8988T (cell line): ENCODE measurements around the gene FBXO9.
"Not testable (repeated sequence)": the region's sequence is repeated elsewhere in the genome, so short reads cannot be mapped to it uniquely, and the experiment has no call there.

ENCODE experiments used
- DNase-seq: peaks from one replicate; pipeline ENCODE4 v3.0.0; 2011

Gene FBXO9

GRCh38 chr6:53048431-53049195 lies 16.6 kb upstream of the FBXO9 start:
- DNase-seq = no peak

DNA sequence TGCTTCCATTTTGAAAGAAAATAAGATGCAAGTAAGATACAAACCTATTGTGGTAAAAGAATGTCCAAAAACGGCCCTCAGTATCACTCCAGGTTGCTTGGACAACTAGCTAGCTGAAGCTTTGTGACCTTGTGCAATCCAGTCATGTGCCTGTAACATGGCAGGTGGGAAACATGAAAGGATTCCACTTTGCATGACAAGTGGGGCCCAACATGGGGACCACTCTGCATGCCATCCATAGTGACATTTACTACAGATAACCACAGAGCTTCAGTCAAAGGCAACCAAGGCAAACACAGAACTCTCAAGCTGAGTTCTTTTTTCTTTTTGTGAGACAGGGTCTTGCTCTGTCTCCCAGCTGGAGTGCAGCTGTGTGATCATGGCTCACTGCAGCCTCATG lies 15.8 kb upstream of the FBXO9 start:
- no peak for DNase-seq

- not testable (repeated sequence) for DNase-seq
Observed at GRCh38 chr6:53052152-53052551, 13.1 kb upstream of the FBXO9 start.

DNA sequence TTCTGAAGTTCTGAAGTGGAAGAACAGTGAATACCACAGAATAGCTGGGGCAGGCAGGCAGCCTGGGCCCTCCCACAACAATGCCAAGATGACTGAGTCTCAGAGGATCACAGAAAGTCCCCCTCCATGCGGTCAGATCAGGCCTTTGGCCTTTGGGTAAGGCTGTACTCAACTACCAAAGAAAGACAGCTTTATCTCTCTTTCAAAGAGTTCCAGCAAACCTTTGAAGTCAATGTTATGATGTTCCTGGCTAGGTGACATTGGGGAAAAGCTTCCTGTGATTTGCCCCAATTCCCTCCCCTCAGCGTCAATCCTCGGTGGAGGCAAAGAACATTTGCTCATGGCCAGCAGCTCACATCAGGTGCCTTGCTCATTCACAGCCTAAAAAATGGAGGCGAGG lies 10.7 kb upstream of the FBXO9 start:
- no peak for DNase-seq

- DNase-seq = no peak
Observed at GRCh38 chr6:53055873-53056272, 9.3 kb upstream of the FBXO9 start.

DNA sequence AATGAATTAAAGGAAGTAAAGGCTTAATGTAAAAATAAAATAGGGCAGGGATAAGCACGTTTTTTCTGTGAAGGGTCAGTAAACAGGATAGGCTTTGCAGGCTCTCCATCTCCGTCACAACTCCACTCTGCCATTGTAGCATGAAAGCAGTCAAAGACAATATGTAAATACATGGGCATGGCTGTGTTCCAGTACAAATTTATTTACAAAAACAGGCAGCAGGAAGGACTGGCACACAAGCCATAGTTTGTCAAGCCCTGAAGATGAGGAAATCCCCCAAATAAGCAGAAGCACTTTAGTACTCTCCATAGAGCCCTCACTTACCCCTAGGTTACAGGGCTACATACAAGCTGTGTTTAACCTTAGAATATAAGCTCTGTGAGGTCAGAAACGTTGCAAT lies 8.9 kb upstream of the FBXO9 start:
- DNase-seq = no peak

DNA sequence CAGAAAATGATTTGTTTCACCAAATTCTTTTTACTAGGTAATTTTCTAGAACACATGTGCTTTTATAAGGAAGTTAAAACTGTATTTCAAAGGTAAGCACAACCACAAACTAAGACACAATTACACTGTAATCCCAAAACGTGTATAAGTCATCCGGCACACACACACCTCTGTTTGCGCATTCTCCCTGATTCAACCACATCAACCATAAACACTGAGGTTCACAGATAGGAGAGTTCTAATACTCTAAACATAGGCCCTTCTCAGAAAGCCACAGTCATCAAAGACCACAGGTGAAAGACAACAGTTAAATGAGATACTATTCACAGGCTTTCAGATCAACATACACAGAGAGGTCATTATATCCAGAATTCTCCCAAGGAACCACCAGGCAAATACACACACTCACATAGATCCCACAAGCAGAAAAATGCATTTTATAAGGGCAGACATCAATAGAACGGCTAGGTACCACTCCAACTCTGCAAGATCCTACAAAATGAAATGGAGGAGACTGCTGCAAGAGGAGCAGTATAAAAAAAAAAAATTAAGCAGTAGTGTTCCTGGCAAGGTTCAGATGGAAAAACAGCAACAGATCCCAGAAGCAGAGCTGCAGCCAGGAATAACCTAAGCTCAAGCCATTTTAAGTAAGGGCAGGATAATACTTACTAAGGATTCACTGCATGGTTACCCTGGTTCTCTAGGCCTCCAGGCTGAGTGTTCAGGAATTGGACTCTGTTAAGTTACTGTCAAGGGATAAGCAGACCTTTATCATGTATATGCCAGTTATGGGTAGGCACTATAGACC lies 6.6 kb upstream of the FBXO9 start:
- DNase-seq = no peak

GRCh38 chr6:53059648-53060589 lies 5.3 kb upstream of the FBXO9 start:
- DNase-seq = no peak

- DNase-seq = no peak
Observed at GRCh38 chr6:53062169-53062539, 3.0 kb upstream of the FBXO9 start.

DNA sequence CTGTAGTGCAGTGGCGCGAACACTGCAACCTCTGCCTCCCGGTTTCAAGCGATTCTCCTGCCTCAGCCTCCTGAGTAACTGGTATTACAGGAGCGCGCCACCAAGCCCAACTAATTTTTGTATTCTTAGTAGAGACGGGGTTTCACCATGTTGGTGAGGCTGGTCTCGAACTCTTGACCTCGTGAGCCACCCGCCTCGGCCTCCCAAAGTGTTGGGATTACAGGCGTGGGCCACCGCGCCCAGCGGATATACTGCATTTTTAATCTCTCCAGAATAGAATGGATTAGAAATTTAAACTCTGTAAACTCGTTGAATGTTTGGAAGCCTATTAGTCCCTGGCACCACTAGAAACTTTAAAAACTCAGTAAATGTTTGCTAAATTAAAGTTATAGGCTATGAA lies 949 bp upstream of the FBXO9 start:
- not testable (repeated sequence) for DNase-seq

- DNase-seq = peak; percentile 68
Observed at GRCh38 chr6:53064726-53065265, 408 bp upstream of the FBXO9 start.

- peak; percentile 32 for DNase-seq
Observed at GRCh38 chr6:53066077-53066417, 843 bp downstream of the FBXO9 start.

- DNase-seq = no peak
Observed at GRCh38 chr6:53066874-53067706, 1.9 kb downstream of the FBXO9 start.

DNA sequence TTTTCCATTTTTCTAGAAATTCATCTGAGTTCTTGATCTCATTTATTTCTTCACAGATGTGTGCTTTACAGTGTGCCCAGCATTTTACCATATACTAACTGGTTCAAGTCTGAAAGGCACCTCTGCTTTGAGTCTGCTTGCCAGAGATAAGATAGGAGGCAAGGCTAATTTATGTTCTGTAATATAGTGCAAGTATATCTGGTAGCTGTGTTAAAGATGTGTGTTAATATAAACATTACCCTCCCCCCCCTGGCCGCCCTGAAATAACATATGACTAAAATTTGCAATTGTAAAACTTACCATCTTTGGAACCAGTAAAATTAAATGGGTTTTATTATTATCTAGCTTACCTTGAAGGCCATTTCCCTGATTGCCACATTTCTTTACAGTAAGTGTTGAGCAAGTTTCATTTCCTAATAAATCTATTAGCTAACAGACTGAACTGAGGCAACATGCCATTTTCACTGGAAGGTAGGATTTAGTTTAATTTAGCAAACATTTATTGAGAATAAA lies 2.7 kb downstream of the FBXO9 start:
- no peak for DNase-seq

DNA sequence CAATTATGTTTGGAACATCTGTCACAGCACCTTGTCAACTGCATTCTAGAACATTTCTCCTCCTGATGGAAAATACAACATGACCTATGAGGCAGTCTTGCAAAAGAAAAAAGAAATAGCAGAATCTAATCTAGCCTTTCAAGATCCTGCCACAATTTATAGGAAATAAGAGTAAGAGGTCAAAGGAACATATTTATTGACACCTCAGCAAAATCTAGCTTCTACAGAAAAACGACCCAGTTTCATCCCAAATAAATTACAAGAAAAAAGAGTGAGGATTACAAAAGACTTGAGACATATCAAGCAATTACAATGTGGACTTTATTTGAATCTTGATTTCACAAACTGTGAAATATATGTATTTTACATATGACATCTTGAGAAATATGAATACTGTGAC lies 4.2 kb downstream of the FBXO9 start:
- no peak for DNase-seq

- no peak for DNase-seq
Observed at GRCh38 chr6:53070806-53071205, 5.6 kb downstream of the FBXO9 start.

DNA sequence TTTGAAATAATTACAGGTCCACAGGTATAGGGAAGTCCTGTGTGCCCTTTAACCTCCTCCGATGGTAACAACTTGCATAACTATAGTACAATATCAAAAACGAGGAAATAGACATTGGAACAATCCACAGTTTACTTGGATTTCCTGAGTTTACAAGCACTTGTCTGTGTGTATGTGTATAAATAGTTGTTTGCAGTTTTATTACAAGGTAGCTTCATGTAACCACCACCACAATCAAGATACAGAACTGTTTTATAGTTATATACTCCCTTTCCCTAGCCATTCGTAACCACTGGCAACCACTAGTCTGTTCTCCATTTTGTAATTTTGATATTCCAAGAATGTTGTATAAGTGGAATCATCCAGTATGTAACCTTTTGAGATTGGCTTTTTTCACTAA lies 9.1 kb downstream of the FBXO9 start:
- no peak for DNase-seq

DNA sequence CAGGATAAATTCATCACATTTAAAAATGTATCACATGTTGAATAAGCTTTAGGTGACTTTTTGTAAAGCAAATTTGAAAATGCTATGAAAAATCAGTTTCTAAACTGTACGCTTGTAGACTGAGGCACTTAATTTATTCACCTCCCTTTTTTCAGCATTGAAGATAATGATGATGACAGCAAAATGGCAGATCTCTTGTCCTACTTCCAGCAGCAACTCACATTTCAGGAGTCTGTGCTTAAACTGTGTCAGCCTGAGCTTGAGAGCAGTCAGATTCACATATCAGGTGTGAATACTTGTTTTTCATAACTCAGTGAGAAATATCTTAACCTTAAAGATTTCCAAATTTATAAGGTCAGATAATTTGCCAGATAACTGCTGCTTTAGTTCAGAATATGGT lies 15.6 kb downstream of the FBXO9 start:
- DNase-seq = no peak

DNA sequence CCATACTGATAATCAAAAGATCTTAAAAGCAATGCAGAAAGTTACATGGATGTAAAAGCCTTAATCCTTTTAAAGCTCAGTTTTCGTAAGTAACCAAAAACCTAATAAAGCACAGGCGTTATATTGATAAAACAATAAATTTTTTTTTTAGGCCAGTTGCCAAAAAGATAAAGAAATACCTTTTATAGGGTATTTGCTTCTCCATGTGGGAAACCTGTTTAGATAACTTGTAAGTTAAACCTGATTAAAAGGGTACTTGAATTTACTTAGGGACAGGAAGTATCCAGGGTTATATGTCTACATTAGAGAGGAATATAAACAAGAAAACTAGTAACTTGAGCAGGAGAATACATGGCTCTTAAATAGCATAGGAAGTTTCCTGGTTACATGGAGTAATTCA lies 21.1 kb downstream of the FBXO9 start:
- no peak for DNase-seq

- no peak for DNase-seq
Observed at GRCh38 chr6:53089948-53090347, 24.7 kb downstream of the FBXO9 start.

DNA sequence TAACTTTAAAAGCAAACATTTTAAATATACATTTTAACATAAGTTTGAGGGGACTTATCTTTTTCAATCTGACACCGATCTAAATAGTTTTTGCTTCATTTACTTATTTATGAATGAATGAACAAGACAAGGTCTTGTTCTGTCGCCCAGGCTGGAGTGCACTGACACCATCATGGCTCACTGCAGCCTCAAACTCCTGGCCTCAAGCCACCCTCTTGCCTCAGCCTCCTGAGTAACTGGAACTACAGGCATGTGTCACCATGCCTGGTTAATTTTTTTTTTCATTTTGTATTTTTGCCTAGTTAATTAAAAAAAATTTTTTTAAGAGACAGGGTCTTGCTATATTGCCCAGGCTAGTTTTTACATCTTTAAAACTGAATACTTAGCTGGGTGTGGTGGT lies 25.4 kb downstream of the FBXO9 start:
- DNase-seq = no peak

- no peak for DNase-seq
Observed at GRCh38 chr6:53095270-53095669, 30.1 kb downstream of the FBXO9 start.
